HepG2 (cell line): ENCODE results near the gene DGKB. TPM values are rescaled to one million over a fixed set of nuclear protein-coding genes. Genes with fewer than 3 reads are reported as not detected.

Experiments
- ATAC-seq: fragments of 200-7000 bp; cut with Tn5 transposase; 3 replicates; pipeline ENCODE4 v1.9.1; 2020; ENCODE audit warnings: mild to moderate bottlenecking, moderate library complexity
- BruUV-seq: library from RNA; stranded (reverse); fragments of 400-500 nt; replicated peaks from 2 replicates; lab custom pipeline; 2021; lab: Mats Ljungman, UMichigan
- CTCF ChIA-PET: fragments of 300-600 bp; formaldehyde crosslinking; extraction: SDS; loops from one replicate; lab custom pipeline; 2021; ENCODE audit warnings: low total read pairs, inconsistent platforms, low intra/inter-chr PET ratio; lab: Yijun Ruan, JAX
- POLR2A ChIA-PET: fragments of 350-600 bp; sonication (Branson Sonifier 250); formaldehyde crosslinking; loops from one replicate; lab custom pipeline; 2020; ENCODE audit warnings: antibody characterized with exemption, inconsistent platforms; lab: Yijun Ruan, JAX
- DNase-seq: peaks from one replicate; pipeline ENCODE4 v3.0.0-alpha.2; 2015; ENCODE audit warnings: low spot score
- FAIRE-seq: peaks from 3 replicates; lab custom pipeline; 2011; peaks lifted over from hg19 to GRCh38; lab: Jason Lieb, UNC
- H2AFZ ChIP-seq: one replicate; pipeline ENCODE4 v1.6.1; 2011; ENCODE audit warnings: low read length, inconsistent platforms
- H3K27ac ChIP-seq: fragments of 300-600 bp; 3 replicates; pipeline ENCODE4 v1.8.0; 2011; ENCODE audit warnings: mixed run types, mild to moderate bottlenecking, mixed read lengths, low read length, inconsistent platforms; ENCODE audit not compliant: insufficient read depth; ENCODE audit errors: extremely low read length
- H3K27me3 ChIP-seq, 2 experiments: fragments of 200-600 bp in 1 of 2; 2 replicates in 1 of 2; 3 replicates in 1 of 2; pipeline versions ENCODE4 v1.6.0 to v1.8.0; 2011; ENCODE audit warnings: low read length in 2 of 2, mild to moderate bottlenecking in 2 of 2, moderate library complexity in 2 of 2, inconsistent platforms in 1 of 2; ENCODE audit not compliant: insufficient read depth in 2 of 2, control insufficient read depth in 1 of 2
- H3K36me3 ChIP-seq, 2 experiments: fragments of 200-600 bp in 1 of 2; replicated peaks in 1 of 2; 2 replicates in 1 of 2; 3 replicates in 1 of 2; pipeline versions ENCODE4 v1.5.1 to v1.8.0; 2011; ENCODE audit warnings: low read length in 2 of 2, inconsistent platforms in 1 of 2; ENCODE audit not compliant: insufficient read depth in 2 of 2, control insufficient read depth in 1 of 2
- H3K4me1 ChIP-seq: 2 replicates; pipeline ENCODE4 v1.5.1; 2012; ENCODE audit warnings: low read length, inconsistent platforms; ENCODE audit not compliant: insufficient read depth
- H3K4me2 ChIP-seq: 2 replicates; pipeline ENCODE4 v1.6.0; 2011; ENCODE audit warnings: low read depth, low read length, inconsistent platforms
- H3K4me3 ChIP-seq, 3 experiments: fragments of 200-600 bp in 1 of 3; sonication (generic), shearing (Covaris generic) in 1 of 3; replicated peaks in 1 of 3; 2 replicates each; pipeline ENCODE4 v1.5.1; 2011 to 2016; ENCODE audit warnings: low read length in 3 of 3, inconsistent platforms in 2 of 3, low read depth in 2 of 3, mild to moderate bottlenecking in 2 of 3, control low read depth in 1 of 3, mixed read lengths in 1 of 3; ENCODE audit not compliant: insufficient read depth in 1 of 3
- H3K79me2 ChIP-seq: one replicate; pipeline ENCODE4 v1.6.1; 2011; ENCODE audit warnings: low read length, inconsistent platforms; ENCODE audit not compliant: insufficient read depth
- H3K9ac ChIP-seq: 2 replicates; pipeline ENCODE4 v1.6.0; 2011; ENCODE audit warnings: mild to moderate bottlenecking, low read depth, low read length, inconsistent platforms; ENCODE audit not compliant: insufficient read depth
- H3K9me3 ChIP-seq: 2 replicates; pipeline ENCODE4 v1.5.1; 2012; ENCODE audit warnings: mild to moderate bottlenecking, low read length
- H4K20me1 ChIP-seq: 2 replicates; pipeline ENCODE4 v1.6.0; 2011; ENCODE audit warnings: inconsistent platforms, mild to moderate bottlenecking, low read length, moderate library complexity; ENCODE audit not compliant: insufficient read depth
- CBX5 ChIP-seq: sonication (generic); formaldehyde crosslinking; IDR thresholded peaks from 2 replicates; pipeline ENCODE4 v1.4.0; 2020; ENCODE audit warnings: missing genetic modification reagents, borderline replicate concordance
- GPN1 ChIP-seq: sonication (generic); formaldehyde crosslinking; IDR thresholded peaks from 2 replicates; pipeline ENCODE4 v1.5.1; 2020; ENCODE audit warnings: missing genetic modification reagents, borderline replicate concordance
- HMG20A ChIP-seq: IDR thresholded peaks from 2 replicates; pipeline ENCODE4 v1.6.1; 2016; ENCODE audit warnings: borderline replicate concordance
- NFE2 ChIP-seq: sonication (generic); formaldehyde crosslinking; IDR thresholded peaks from 2 replicates; pipeline ENCODE4 v1.4.0; 2020; ENCODE audit warnings: missing genetic modification reagents
- NFE2L1 ChIP-seq: sonication (generic); formaldehyde crosslinking; IDR thresholded peaks from 2 replicates; pipeline ENCODE4 v1.4.0; 2020; ENCODE audit warnings: missing genetic modification reagents, mild to moderate bottlenecking, borderline replicate concordance
- NFYB ChIP-seq: sonication (generic); formaldehyde crosslinking; IDR thresholded peaks from 2 replicates; pipeline ENCODE4 v1.4.0; 2020; ENCODE audit warnings: missing genetic modification reagents
- SPEN ChIP-seq: sonication (generic); formaldehyde crosslinking; IDR thresholded peaks from 2 replicates; pipeline ENCODE4 v1.5.1; 2020; ENCODE audit warnings: low read depth, mild to moderate bottlenecking, missing genetic modification reagents
- STAG1 ChIP-seq: sonication (generic); formaldehyde crosslinking; IDR thresholded peaks from 2 replicates; pipeline ENCODE4 v1.4.0; 2020; ENCODE audit warnings: missing genetic modification reagents
- YEATS2 ChIP-seq: sonication (generic); formaldehyde crosslinking; IDR thresholded peaks from 2 replicates; pipeline ENCODE4 v1.4.0; 2020; ENCODE audit warnings: missing genetic modification reagents, borderline replicate concordance
- ZBTB38 ChIP-seq: sonication (generic); formaldehyde crosslinking; IDR thresholded peaks from 2 replicates; pipeline ENCODE4 v1.5.1; 2020; ENCODE audit warnings: mild to moderate bottlenecking, missing genetic modification reagents
- ZKSCAN5 ChIP-seq: sonication (generic); formaldehyde crosslinking; IDR thresholded peaks from 2 replicates; pipeline ENCODE4 v1.5.1; 2020; ENCODE audit warnings: mild to moderate bottlenecking, missing genetic modification reagents
- ZNF292 ChIP-seq: sonication (generic); formaldehyde crosslinking; IDR thresholded peaks from 2 replicates; pipeline ENCODE4 v1.8.1; 2022; ENCODE audit warnings: mild to moderate bottlenecking, low read depth, missing genetic modification reagents, borderline replicate concordance
- ZNF549 ChIP-seq: sonication (generic); formaldehyde crosslinking; IDR thresholded peaks from 2 replicates; pipeline ENCODE4 v1.5.0; 2020; ENCODE audit warnings: missing genetic modification reagents
- ZNF720 ChIP-seq: sonication (generic); formaldehyde crosslinking; IDR thresholded peaks from 2 replicates; pipeline ENCODE4 v1.4.0; 2020; ENCODE audit warnings: missing genetic modification reagents
- WGBS: methylation state at CpG from one replicate; pipeline ENCODE4 v1.1.6; 2017; ENCODE audit warnings: low lambda C conversion rate; 5-methylcytosine and 5-hydroxymethylcytosine counted together
- in situ Hi-C: cut with HindIII; loops from 2 replicates; pipeline ENCODE4 v1.10.0; 2017; ENCODE audit warnings: low pct_unique_long_range_greater_than_20kb; ENCODE audit not compliant: extremely low pct_ligation_motif_present
- intact Hi-C: fragments of 100-400 bp; cut with micrococcal nuclease; formaldehyde crosslinking; loops from one replicate; pipeline ENCODE4 v1.10.0; 2022; ENCODE audit not compliant: unreplicated experiment
- polyA plus RNA-seq, 8 experiments: library from polyadenylated mRNA; depleted of rRNA in 3 of 8; stranded (reverse) in 7 of 8; unstranded in 1 of 8; fragments of >200 nt; fragmentation: Illumina TruSeq in 4 of 8; extraction: Trizol in 4 of 8; gene quantifications; 2 replicates each; pipeline versions ENCODE4 v1.2.1 to v1.2.3, GENCODE V29; 2011 to 2016; ENCODE audit warnings: low read depth in 4 of 8, missing spikeins in 1 of 8, mixed read lengths in 1 of 8; ENCODE audit not compliant: insufficient read depth in 1 of 8
- total RNA-seq, 5 experiments: library from RNA; depleted of rRNA; stranded (reverse); fragments of >200 nt; fragmentation: Illumina TruSeq; extraction: Trizol; gene quantifications; 2 replicates each; pipeline ENCODE4 v1.2.3, GENCODE V29; 2016; ENCODE audit warnings: low read depth in 1 of 5
- TF ChIP-seq, protein P1 (sequence below): sonication (generic); formaldehyde crosslinking; IDR thresholded peaks from 2 replicates; pipeline ENCODE4 v1.5.0; 2020; ENCODE audit warnings: missing genetic modification reagents, mild to moderate bottlenecking, borderline replicate concordance
- TF ChIP-seq, protein P2 (sequence below): sonication (generic); formaldehyde crosslinking; IDR thresholded peaks from 2 replicates; pipeline ENCODE4 v1.8.1; 2023; ENCODE audit warnings: mild to moderate bottlenecking, inconsistent platforms, moderate library complexity, missing genetic modification reagents, borderline replicate concordance

Gene DGKB
- total and polyA plus RNA-seq, 2 of the 13 experiments (the other 11 are each of a cell fraction or from before 2014, with no cell fraction given) = not detected

DNA sequence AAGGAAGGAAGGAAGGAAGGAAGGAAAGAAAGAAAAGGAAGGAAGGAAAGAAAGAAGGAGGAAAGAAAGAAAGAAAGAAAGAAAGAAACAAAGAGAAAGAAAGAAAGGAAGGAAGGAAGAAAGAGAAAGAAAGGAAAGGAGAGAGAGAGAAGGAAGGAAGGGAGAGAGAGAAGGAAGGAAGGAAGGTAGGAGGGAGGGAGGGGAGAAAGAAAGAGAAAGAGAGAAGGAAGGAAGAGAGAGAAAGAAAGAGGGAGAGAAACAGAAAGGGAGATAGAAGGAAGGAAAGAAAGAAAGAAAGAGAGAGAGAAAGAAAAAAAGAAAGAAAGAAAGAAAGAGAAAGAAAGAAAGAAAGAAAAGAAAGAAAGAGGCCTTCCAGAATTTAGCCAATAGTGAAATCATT lies 204.9 kb downstream of the DGKB start:
- no peak overlapping the region for H3K4me2 ChIP-seq
- POLR2A ChIA-PET = no interaction called here
- no peak for ATAC-seq
- H2AFZ ChIP-seq = no peak overlapping the region
- H3K4me1 ChIP-seq = no peaks in the 10 kb centered on the region
- no peaks in the 10 kb centered on the region for H4K20me1 ChIP-seq
- DNase-seq = no peak
- intact Hi-C loops = loop anchor here (5.0 kb wide), 1 partner anchor 320 kb away; no protein-coding TSS in a partner anchor
- H3K9ac ChIP-seq = no peak overlapping the region
- CTCF ChIA-PET = no interaction called here
- no peaks in the 10 kb centered on the region for H3K36me3 ChIP-seq
- H3K79me2 ChIP-seq = no peaks in the 10 kb centered on the region
- BruUV-seq = no TSS peak
- no peaks in the 10 kb centered on the region for H3K27me3 ChIP-seq
- no peaks in the 10 kb centered on the region for H3K9me3 ChIP-seq
- TF ChIP-seq ZNF549 (CRISPR knock-in tag) (no peak), SPEN (CRISPR knock-in tag) (no peak), STAG1 (CRISPR knock-in tag) (no peak)
- in situ Hi-C loops = loop anchor here (10.0 kb wide), 1 partner anchor 1423 kb away; no protein-coding TSS in a partner anchor
- H3K27ac ChIP-seq = no peak overlapping the region
- FAIRE-seq = no peak
- H3K4me3 ChIP-seq = no peak overlapping the region

DNA sequence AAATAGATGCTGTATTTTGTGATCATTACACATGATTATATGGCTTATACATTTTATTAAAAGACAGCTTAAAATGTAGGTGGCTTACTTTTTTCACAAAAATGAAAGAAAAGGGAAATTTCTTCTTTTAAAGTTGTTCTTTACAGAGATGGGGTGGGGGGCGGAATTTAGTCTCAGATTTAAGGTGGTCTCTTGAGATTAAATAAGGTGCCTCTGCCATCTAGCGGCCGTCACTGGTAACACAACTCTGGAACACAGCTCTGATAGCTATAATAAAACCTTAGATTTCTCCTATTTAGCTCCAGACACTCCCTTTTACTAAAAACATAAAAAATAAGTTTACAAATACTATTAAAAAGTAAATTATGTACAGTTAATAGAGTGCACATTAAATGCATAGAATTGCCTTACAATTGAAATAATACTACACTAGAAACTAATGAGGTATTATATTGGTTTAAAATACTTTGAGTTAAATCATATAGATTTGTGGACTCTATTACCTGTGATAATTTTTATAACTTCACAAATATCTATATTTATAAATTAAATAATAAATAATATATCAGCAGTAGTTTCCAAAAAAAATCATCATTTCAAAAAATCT lies 210.9 kb downstream of the DGKB start:
- Histone ChIP-seq H2AFZ (no peak overlapping the region), H3K79me2 (no peaks in the 10 kb centered on the region), H3K4me2 (no peak overlapping the region), H3K27me3 (no peaks in the 10 kb centered on the region), H3K4me1 (no peaks in the 10 kb centered on the region), H3K9ac (no peak overlapping the region), H3K27ac (no peak overlapping the region), H3K36me3 (no peaks in the 10 kb centered on the region), H3K4me3 (no peak overlapping the region), H3K9me3 (no peaks in the 10 kb centered on the region), H4K20me1 (no peaks in the 10 kb centered on the region)
- BruUV-seq = no TSS peak
- 0% methylated on average over 3 of the region's 3 CpGs for WGBS
- 0 out of 3 replicates have a peak, but pooled peaks have one; percentile 33 for ATAC-seq
- ChIA-PET CTCF (interaction anchor here (1.3 to 1.8 kb wide), 2 partner anchors 1412 to 1415 kb away, joined by 3 to 9 read pairs; no protein-coding TSS in a partner anchor), POLR2A (no interaction called here)
- no peak for FAIRE-seq
- in situ Hi-C loops (loop anchor here (10.0 kb wide), 1 partner anchor 1417 kb away; no protein-coding TSS in a partner anchor), intact Hi-C loops (loop anchor here (1.0 kb wide), 1 partner anchor 1409 kb away; no protein-coding TSS in a partner anchor)
- peak; percentile 1 for DNase-seq
- TF ChIP-seq GPN1 (CRISPR knock-in tag) (no peak), ZNF292 (CRISPR knock-in tag) (no peak), HMG20A (CRISPR knock-in tag) (no peak), ZBTB38 (CRISPR knock-in tag) (no peak), ZKSCAN5 (CRISPR knock-in tag) (no peak), NFYB (CRISPR knock-in tag) (no peak), NFE2 (CRISPR knock-in tag) (no peak), ZNF720 (CRISPR knock-in tag) (no peak), NFE2L1 (CRISPR knock-in tag) (no peak), CBX5 (CRISPR knock-in tag) (no peak), YEATS2 (CRISPR knock-in tag) (no peak)
- TF ChIP-seq, protein P1, sequence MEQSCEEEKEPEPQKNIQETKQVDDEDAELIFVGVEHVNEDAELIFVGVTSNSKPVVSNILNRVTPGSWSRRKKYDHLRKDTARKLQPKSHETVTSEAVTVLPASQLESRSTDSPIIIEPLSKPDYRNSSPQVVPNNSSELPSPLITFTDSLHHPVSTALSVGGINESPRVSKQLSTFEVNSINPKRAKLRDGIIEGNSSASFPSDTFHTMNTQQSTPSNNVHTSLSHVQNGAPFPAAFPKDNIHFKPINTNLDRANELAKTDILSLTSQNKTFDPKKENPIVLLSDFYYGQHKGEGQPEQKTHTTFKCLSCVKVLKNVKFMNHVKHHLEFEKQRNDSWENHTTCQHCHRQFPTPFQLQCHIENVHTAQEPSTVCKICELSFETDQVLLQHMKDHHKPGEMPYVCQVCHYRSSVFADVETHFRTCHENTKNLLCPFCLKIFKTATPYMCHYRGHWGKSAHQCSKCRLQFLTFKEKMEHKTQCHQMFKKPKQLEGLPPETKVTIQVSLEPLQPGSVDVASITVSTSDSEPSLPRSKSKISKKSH (CRISPR knock-in tag) = no peak
- TF ChIP-seq, protein P2, sequence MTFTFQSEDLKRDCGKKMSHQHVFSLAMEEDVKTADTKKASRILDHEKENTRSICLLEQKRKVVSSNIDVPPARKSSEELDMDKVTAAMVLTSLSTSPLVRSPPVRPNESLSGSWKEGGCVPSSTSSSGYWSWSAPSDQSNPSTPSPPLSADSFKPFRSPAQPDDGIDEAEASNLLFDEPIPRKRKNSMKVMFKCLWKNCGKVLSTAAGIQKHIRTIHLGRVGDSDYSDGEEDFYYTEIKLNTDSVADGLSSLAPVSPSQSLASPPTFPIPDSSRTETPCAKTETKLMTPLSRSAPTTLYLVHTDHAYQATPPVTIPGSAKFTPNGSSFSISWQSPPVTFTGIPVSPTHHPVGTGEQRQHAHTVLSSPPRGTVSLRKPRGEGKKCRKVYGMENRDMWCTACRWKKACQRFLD = no peak
